GM19099 (cell line): ENCODE results near the gene SLC34A1.

Experiments used
- POLR2A ChIP-seq: IDR thresholded peaks from 3 replicates; pipeline ENCODE4 v1.6.1; 2011; ENCODE audit warnings: low read depth; ENCODE audit not compliant: insufficient read length; ENCODE audit errors: extremely low read depth

The SLC34A1 gene

DNA sequence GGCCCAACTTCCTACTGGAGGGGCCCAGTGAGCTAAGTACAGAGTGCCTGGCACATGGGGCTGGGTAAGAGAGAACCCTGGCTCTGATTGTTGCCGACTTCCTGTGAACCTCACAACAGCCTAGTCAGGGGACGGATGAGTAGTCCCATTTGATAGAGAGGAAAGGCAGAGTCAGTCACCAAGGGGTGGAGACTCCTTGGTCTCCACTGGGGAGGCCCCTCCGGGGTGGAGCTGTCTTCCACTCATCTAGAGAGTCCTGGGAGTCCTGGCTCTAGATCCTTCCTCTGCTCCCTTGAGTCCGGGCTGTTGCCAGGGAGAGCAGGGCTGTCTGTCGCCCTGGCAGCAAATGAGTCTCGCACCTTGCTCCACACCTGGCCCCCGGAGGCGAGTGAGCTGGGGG, 50.2 kb downstream of the SLC34A1 start:
- no peak for TF ChIP-seq POLR2A

DNA sequence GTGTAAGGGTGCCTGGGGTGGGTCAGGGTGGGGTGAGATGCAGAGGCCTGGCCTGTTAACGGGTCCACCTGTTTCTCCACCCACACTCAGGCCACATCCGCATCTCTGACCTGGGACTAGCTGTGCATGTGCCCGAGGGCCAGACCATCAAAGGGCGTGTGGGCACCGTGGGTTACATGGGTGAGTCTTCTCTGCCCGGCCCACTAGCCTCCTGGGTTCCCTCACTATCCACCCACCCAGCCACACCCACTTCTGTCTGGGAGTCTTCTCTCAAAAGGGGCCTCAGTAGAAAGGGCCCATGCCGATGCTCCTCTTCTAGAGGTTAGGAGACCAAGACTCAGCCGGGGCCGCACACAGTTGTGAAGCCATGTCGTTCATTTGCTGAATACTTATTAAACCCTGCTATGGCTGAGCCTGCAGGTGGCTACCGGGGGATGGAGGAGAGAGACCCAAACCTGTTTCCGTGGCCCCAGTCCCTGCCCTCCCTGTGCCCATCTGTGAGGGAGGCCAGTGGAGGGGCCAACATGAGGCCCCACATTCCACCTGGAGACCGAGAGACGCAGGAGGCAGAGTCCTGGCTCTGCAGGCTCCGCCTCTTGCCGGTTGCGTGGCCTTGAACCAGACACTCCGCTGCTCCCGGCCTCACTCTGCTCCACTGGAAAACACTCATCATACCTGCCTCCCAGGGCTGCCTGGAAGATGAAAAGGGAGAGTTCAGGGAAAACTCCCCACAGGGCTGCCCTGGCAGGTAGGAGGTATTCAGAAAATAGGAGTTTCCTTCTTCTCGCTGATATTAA, 50.9 kb downstream of the SLC34A1 start:
- no peak for TF ChIP-seq POLR2A

DNA sequence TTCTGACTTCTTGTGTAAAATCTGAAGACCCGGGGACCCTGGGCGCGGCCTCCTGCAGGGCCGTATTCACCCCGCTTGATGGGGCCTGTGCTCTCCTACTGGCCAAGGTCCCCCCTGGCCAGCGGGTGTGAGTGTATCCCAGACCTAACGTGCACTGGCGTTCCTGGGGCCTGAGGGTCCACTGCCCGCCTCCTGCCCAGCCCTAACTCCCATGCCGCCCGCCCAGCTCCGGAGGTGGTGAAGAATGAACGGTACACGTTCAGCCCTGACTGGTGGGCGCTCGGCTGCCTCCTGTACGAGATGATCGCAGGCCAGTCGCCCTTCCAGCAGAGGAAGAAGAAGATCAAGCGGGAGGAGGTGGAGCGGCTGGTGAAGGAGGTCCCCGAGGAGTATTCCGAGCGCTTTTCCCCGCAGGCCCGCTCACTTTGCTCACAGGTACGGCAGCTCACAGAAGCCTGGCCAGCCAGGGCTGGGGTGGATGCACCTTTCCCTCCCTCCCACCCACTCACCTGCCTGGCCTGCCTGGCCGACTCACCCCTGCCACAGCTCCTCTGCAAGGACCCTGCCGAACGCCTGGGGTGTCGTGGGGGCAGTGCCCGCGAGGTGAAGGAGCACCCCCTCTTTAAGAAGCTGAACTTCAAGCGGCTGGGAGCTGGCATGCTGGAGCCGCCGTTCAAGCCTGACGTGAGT, 51.8 kb downstream of the SLC34A1 start:
- no peak for TF ChIP-seq POLR2A

DNA sequence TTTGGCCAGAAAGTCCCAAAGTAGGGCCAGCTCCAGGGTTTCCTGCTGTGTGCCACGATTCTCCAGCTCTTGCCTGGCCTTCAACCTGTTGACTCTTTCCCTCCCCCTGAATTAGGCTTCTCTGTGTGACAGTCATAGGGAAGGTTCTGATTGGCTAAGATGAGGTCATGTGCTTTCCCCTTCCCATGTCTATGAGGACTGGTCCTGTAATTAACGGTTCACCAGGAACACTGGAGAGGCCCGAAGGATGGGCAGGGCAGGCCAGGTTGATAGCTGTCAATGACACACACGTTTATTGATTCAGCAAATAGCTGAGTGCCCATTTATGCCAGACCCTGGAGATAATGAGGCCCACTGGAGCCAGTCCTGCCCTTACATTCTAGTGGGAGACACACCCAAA, 53.4 kb downstream of the SLC34A1 start:
- TF ChIP-seq POLR2A: no peak

DNA sequence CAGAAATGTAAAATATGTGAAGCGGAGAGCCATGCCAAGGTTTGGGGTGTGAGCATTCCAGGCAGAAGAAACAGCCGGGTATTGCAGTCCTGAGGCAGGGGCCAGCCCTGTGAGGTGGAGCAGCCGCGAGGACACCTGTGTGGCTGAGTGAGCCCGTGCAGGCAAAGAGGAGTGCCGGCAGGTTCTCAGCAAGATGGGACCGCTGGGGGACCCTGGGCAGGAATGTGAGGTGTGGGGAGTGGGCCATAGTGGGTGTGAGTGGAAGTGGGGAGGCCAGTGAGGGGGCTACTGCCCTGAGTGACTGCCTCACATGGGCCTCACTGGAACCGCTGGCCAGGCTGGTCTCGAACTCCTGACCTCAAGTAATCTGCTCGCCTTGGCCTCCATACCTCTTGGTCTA, 54.2 kb downstream of the SLC34A1 start:
- no peak for TF ChIP-seq POLR2A

- TF ChIP-seq POLR2A: no peak
These were observed 55.4 kb downstream of the SLC34A1 start for GRCh38 chr5:177439518-177440053.

GRCh38 chr5:177440211-177440989, 56.2 kb downstream of the SLC34A1 start:
- no peak for TF ChIP-seq POLR2A

DNA sequence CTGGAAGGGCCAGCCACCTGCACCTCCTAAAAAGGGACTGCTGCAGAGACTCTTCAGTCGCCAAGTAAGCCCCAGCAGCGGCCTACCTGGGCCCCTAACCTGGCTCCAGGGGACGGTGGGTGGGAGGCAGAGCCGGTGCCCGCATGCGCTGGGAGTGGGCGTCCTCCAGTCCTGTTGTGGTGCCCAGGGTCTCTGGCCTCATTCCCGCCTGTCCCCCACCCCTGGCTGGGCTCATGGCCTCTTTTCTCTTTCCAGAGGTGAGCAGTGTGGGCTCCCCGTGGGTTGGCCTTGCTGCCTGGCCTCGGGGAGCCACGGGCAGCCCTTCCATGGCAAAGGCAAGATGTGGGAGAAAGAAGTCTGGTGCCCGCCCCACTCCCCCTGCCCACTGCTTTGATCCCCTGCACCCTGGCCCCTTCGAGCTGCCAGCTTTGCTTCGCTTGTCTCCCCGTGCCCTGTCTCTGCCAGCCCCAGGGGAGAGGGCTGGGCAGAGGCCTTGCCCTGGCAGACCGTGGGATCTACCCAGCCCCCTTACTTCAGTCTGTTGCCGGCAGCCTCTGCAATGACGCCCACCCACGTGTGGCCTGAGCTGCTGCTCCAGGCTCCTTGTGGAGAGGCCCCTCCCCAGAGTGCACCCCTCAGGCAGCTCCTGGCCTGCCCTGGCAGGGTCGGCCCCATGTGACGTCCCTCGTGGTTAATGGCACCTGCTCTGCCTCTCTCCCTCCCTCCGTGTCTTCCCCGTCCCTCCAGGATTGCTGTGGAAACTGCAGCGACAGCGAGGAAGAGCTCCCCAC, 57.0 kb downstream of the SLC34A1 start:
- TF ChIP-seq POLR2A: peak; percentile 19

DNA sequence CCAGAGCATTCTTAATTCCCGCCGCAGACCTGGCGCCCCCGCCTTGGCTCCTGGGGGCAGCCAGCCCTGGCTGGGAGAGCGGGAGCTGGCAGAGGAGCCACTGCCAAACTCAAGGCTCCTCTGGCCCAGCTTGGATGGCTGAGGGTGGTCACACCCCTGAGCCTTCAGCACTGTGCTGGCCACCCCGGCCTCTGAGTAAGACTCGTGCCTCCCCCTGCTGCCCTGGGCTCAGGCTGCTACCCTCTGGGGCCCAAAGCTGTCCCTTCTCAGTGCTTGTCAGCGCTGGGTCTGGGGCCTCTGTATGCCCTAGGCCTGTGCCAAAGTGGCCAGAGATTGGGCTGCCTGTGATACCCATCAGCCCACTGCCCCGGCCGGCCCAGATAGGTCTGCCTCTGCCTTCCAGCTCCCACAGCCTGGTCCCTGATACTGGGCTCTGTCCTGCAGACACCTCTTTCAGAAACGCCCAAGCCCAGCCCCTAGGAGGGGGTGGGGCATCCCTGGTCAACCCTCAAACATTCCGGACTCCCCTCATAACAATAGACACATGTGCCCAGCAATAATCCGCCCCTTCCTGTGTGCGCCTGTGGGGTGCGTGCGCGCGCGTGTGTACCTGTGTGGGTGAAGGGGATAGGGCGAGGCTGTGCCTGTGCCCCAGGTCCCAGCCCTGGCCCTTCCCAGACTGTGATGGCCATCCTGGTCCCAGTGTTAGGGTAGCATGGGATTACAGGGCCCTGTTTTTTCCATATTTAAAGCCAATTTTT, 58.0 kb downstream of the SLC34A1 start:
- TF ChIP-seq POLR2A: no peak

- TF ChIP-seq POLR2A: no peak
These were observed 59.1 kb downstream of the SLC34A1 start for GRCh38 chr5:177443144-177443983.

GRCh38 chr5:177444106-177445051, 60.1 kb downstream of the SLC34A1 start:
- peak; percentile 10 for TF ChIP-seq POLR2A
